ENCODE results near the gene SPRR4. TPM values are rescaled to one million over a fixed set of nuclear protein-coding genes. Genes with fewer than 3 reads are reported as not detected.

Gene SPRR4
- total RNA-seq, 4 donors from 2014 or later, result not detected

DNA sequence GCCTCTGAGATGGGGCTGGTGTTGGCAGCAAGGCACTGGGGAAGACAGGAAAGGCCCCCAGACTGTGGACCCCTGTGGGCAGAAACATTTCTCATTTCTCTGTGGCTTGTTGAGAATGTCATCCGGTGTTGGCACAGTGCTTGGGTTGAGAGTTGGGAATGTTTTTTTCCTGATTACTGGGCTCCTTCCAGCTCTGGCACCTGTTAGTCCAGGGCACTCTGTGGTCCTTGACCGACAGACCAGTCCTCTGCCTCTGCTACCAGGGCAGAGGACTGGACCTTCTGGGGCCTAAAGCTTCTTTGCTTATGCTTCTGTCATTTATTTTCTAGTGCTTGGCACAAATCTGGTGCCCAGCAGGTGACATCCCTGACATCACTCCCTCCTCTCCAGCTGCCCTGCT is 28.3 kb upstream of the SPRR4 start:
- in situ Hi-C loops (cut with MboI; ENCODE audit: low pct_ligation_motif_present in 1 of 4, low pct_unique_long_range_greater_than_20kb in 1 of 4, low sequenced_read_pairs in 3 of 4), result no loop called here
- H3K4me3 ChIP-seq, result no peak overlapping the region
- TF ChIP-seq EP300 (IDR thresholded peaks at IDR 0.05; ENCODE audit: low read depth), result no peak
- TF ChIP-seq POLR2AphosphoS5 (IDR thresholded peaks at IDR 0.05), result no peak
- TF ChIP-seq, protein P1, sequence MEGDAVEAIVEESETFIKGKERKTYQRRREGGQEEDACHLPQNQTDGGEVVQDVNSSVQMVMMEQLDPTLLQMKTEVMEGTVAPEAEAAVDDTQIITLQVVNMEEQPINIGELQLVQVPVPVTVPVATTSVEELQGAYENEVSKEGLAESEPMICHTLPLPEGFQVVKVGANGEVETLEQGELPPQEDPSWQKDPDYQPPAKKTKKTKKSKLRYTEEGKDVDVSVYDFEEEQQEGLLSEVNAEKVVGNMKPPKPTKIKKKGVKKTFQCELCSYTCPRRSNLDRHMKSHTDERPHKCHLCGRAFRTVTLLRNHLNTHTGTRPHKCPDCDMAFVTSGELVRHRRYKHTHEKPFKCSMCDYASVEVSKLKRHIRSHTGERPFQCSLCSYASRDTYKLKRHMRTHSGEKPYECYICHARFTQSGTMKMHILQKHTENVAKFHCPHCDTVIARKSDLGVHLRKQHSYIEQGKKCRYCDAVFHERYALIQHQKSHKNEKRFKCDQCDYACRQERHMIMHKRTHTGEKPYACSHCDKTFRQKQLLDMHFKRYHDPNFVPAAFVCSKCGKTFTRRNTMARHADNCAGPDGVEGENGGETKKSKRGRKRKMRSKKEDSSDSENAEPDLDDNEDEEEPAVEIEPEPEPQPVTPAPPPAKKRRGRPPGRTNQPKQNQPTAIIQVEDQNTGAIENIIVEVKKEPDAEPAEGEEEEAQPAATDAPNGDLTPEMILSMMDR (IDR thresholded peaks at IDR 0.05), result no peak
- TF ChIP-seq POLR2A (IDR thresholded peaks at IDR 0.05), result no peak
- no peaks in the 10 kb centered on the region for H3K4me1 ChIP-seq
- no peaks in the 10 kb centered on the region for H3K9me3 ChIP-seq
- H3K36me3 ChIP-seq, result no peaks in the 10 kb centered on the region
- H3K27ac ChIP-seq, result no peak overlapping the region
- intact Hi-C loops (cut with DNase I; ENCODE audit: low total_unique reads), result no loop called here
- no peak for DNase-seq
- 67 to 81% methylated on average over 2 of the region's 2 CpGs for WGBS, 2 donors (ENCODE audit: low coverage in 1 of 2)
- H3K27me3 ChIP-seq, result no peaks in the 10 kb centered on the region

- Histone ChIP-seq H3K27me3 (no peaks in the 10 kb centered on the region), H3K4me1 (no peaks in the 10 kb centered on the region), H3K27ac (no peak overlapping the region), H3K36me3 (no peaks in the 10 kb centered on the region), H3K4me3 (no peak overlapping the region), H3K9me3 (no peaks in the 10 kb centered on the region)
- in situ Hi-C loops (cut with MboI; ENCODE audit: low pct_ligation_motif_present in 1 of 4, low pct_unique_long_range_greater_than_20kb in 1 of 4, low sequenced_read_pairs in 3 of 4) (no loop called here), intact Hi-C loops (cut with DNase I; ENCODE audit: low total_unique reads) (no loop called here)
- no peak for DNase-seq
- WGBS, 2 donors (ENCODE audit: low coverage in 1 of 2), result 71 to 72% methylated on average over 2 to 3 of the region's 3 CpGs
- TF ChIP-seq, protein P1 (IDR thresholded peaks at IDR 0.05), result no peak
- no peak for TF ChIP-seq EP300 (IDR thresholded peaks at IDR 0.05; ENCODE audit: low read depth)
- no peak for TF ChIP-seq POLR2AphosphoS5 (IDR thresholded peaks at IDR 0.05)
- no peak for TF ChIP-seq POLR2A (IDR thresholded peaks at IDR 0.05)
These were observed 24.2 kb upstream of the SPRR4 start for GRCh38 chr1:152946248-152946647.

GRCh38 chr1:152946651-152947256 is 23.7 kb upstream of the SPRR4 start, which contains the start of gene SPRR5:
Gene SPRR5 (plus strand): TSS chr1:152947206. CDS start chr1:152948555, 1,349 bp downstream.
- Histone ChIP-seq H3K4me3 (no peak within 1 kb of the TSS), H3K9me3 (no peaks in the 10 kb centered on the region), H3K36me3 (no peaks in the 10 kb centered on the region), H3K27me3 (no peaks in the 10 kb centered on the region), H3K27ac (no peak within 1 kb of the TSS), H3K4me1 (no peaks in the 10 kb centered on the region)
- no peak for DNase-seq
- in situ Hi-C loops (cut with MboI; ENCODE audit: low pct_ligation_motif_present in 1 of 4, low pct_unique_long_range_greater_than_20kb in 1 of 4, low sequenced_read_pairs in 3 of 4) (no loop called here), intact Hi-C loops (cut with DNase I; ENCODE audit: low total_unique reads) (no loop called here)
- WGBS, 2 donors (ENCODE audit: low coverage in 1 of 2), result 53% methylated on average over 4 of the region's 4 CpGs; no CpG with 5 or more reads in 1 of the 2 donors
- no peak for TF ChIP-seq EP300 (IDR thresholded peaks at IDR 0.05; ENCODE audit: low read depth)
- TF ChIP-seq POLR2A (IDR thresholded peaks at IDR 0.05), result no peak
- no peak for TF ChIP-seq POLR2AphosphoS5 (IDR thresholded peaks at IDR 0.05)
- TF ChIP-seq, protein P1 (IDR thresholded peaks at IDR 0.05), result no peak

- Histone ChIP-seq H3K4me1 (no peaks in the 10 kb centered on the region), H3K27ac (no peak overlapping the region), H3K9me3 (no peaks in the 10 kb centered on the region), H3K4me3 (no peak overlapping the region), H3K36me3 (no peaks in the 10 kb centered on the region), H3K27me3 (no peaks in the 10 kb centered on the region)
- no peak for DNase-seq
- in situ Hi-C loops (cut with MboI; ENCODE audit: low pct_ligation_motif_present in 1 of 4, low pct_unique_long_range_greater_than_20kb in 1 of 4, low sequenced_read_pairs in 3 of 4), result no loop called here
- no peak for TF ChIP-seq POLR2AphosphoS5 (IDR thresholded peaks at IDR 0.05)
- TF ChIP-seq EP300 (IDR thresholded peaks at IDR 0.05; ENCODE audit: low read depth), result no peak
- TF ChIP-seq, protein P1 (IDR thresholded peaks at IDR 0.05), result no peak
- no peak for TF ChIP-seq POLR2A (IDR thresholded peaks at IDR 0.05)
- WGBS, 2 donors (ENCODE audit: low coverage in 1 of 2), result 80 to 93% methylated on average over 4 to 5 of the region's 5 CpGs
- intact Hi-C loops (cut with DNase I; ENCODE audit: low total_unique reads), result no loop called here
These were observed 18.7 kb upstream of the SPRR4 start for GRCh38 chr1:152951711-152952110.

Data from transverse colon (tissue), 4 donors.